GM23338 (cell line): ENCODE measurements around the gene ZBTB34.

Experiments
- CREB1 ChIP-seq: fragments of 250-450 bp; sonication (Bioruptor Pico); IDR thresholded peaks from 2 replicates; pipeline ENCODE4 v1.5.0; 2020; ENCODE audit warnings: low read depth, mild to moderate bottlenecking, moderate library complexity
- CTCF ChIP-seq, 2 experiments: fragments of 200-600 bp in 1 of 2; sonication (generic) in 1 of 2; conservative IDR thresholded peaks; 2 replicates each; pipeline versions ENCODE4 v1.5.1 to v1.6.1; 2016 to 2017; ENCODE audit warnings: antibody characterized with exemption in 2 of 2, low read depth in 2 of 2, mild to moderate bottlenecking in 2 of 2, moderate library complexity in 1 of 2
- ETS1 ChIP-seq: IDR thresholded peaks from 2 replicates; pipeline ENCODE4 v1.6.1; 2016; ENCODE audit warnings: antibody characterized with exemption
- EZH2 ChIP-seq: fragments of 200-600 bp; sonication (generic); IDR thresholded peaks from one replicate; pipeline ENCODE4 v1.8.0; 2017; ENCODE audit warnings: antibody characterized with exemption, mild to moderate bottlenecking, low read depth; ENCODE audit not compliant: unreplicated experiment
- EZH2phosphoT487 ChIP-seq: fragments of 200-600 bp; sonication (generic); IDR thresholded peaks from one replicate; pipeline ENCODE4 v1.8.1; 2018; ENCODE audit warnings: antibody characterized with exemption; ENCODE audit not compliant: unreplicated experiment
- JUNB ChIP-seq: IDR thresholded peaks from one replicate; pipeline ENCODE4 v1.6.1; 2016; ENCODE audit warnings: antibody characterized with exemption; ENCODE audit not compliant: unreplicated experiment
- NANOG ChIP-seq: IDR thresholded peaks from 2 replicates; pipeline ENCODE4 v1.6.1; 2016; ENCODE audit warnings: antibody characterized with exemption, borderline replicate concordance
- POLR2AphosphoS5 ChIP-seq: IDR thresholded peaks from 2 replicates; pipeline ENCODE4 v1.6.1; 2016; ENCODE audit warnings: antibody characterized with exemption, low read depth
- REST ChIP-seq: IDR thresholded peaks from one replicate; pipeline ENCODE4 v1.6.1; 2018; ENCODE audit warnings: antibody characterized with exemption; ENCODE audit not compliant: unreplicated experiment
- STAT1 ChIP-seq: IDR thresholded peaks from one replicate; pipeline ENCODE4 v1.6.1; 2016; ENCODE audit warnings: antibody characterized with exemption; ENCODE audit not compliant: unreplicated experiment
- ZNF114 ChIP-seq: fragments of 250-450 bp; sonication (Bioruptor Pico); IDR thresholded peaks from 2 replicates; pipeline ENCODE4 v1.5.0; 2020; ENCODE audit warnings: mild to moderate bottlenecking, moderate library complexity
- ZNF331 ChIP-seq: fragments of 250-450 bp; sonication (Bioruptor Pico); IDR thresholded peaks from 2 replicates; pipeline ENCODE4 v1.5.0; 2020; ENCODE audit warnings: low read depth, mild to moderate bottlenecking, moderate library complexity

DNA sequence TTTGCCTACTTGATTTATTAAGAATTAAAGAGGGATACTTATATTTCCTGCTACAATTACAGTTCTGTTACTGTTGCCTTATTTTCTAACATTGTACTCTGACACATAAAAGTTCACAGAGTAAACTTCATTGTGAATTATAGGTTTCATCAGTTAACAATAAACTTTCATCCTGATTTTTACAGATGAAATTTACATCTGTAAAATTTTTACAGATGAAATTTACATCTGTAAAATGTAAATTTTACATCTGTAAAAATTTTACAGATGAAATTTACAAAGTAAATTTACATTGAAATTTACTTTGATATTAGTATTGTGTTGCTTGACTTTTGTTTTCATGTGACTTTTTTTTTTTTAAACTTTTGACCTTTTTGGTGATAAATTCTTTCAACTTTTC lies 46.3 kb upstream of the ZBTB34 start:
- TF ChIP-seq CTCF (conservative IDR thresholded peaks at IDR 0.05; ENCODE audit: low read depth in 2 of 2) (no peak), POLR2AphosphoS5 (no peak), REST (no peak), CREB1 (CRISPR knock-in tag) (no peak), EZH2 (no peak), EZH2phosphoT487 (no peak), JUNB (no peak), ETS1 (no peak), STAT1 (no peak), NANOG (no peak), ZNF114 (CRISPR knock-in tag) (no peak), ZNF331 (CRISPR knock-in tag) (no peak)
